ENCODE results near the gene LETM1. TPM values are rescaled to one million over a fixed set of nuclear protein-coding genes. Genes with fewer than 3 reads are reported as not detected.

The LETM1 gene
- total RNA-seq, 1 experiment from 2014 or later, result 67.3 TPM

- Histone ChIP-seq H3K27me3 (ENCODE audit: insufficient read depth, low read length) (no peaks in the 10 kb centered on the region), H2AFZ (ENCODE audit: low read depth, low read length, poor library complexity, severe bottlenecking) (no peak overlapping the region), H3K27ac (ENCODE audit: low read depth, low read length) (no peak overlapping the region), H3K9me2 (ENCODE audit: insufficient read depth) (no peaks in the 10 kb centered on the region), H3K79me2 (ENCODE audit: insufficient read depth, low read length) (no peaks in the 10 kb centered on the region; the same call in 1 of the 2 replicates), H3K4me3 (replicated peaks in 1 of 2; ENCODE audit: low read depth in 1 of 2, low read length in 2 of 2) (no peak overlapping the region), H3K4me1 (ENCODE audit: control insufficient read depth in 1 of 2, insufficient read depth in 2 of 2, low read length in 2 of 2) (no peaks in the 10 kb centered on the region), H3K9me3 (ENCODE audit: control insufficient read depth in 1 of 2, insufficient read depth in 1 of 2, low read depth in 1 of 2, low read length in 2 of 2) (no peaks in the 10 kb centered on the region), H3K4me2 (ENCODE audit: low read length) (no peak overlapping the region), H3K9ac (ENCODE audit: low read length) (no peak overlapping the region), H3K36me3 (ENCODE audit: control insufficient read depth in 1 of 2, insufficient read depth in 2 of 2, low read length in 2 of 2) (peaks cover 19 to 45% of the 10 kb centered on the region in 2 experiments; a peak in 3 of 4 replicates), H4K20me1 (ENCODE audit: insufficient read depth) (no peaks in the 10 kb centered on the region)
- RAD21 ChIA-PET (ENCODE audit: low non-redundant PET in 1 of 2, low total read pairs in 2 of 2, uncharacterized antibody in 2 of 2, unreplicated experiment in 2 of 2), result no interaction called here
- no peak for DNase-seq (ENCODE audit: low read depth, low spot score)
- intact Hi-C loops (cut with micrococcal nuclease), result no loop called here
- ATAC-seq, result peak; percentile 28; the same call in 1 of the 2 replicates
- CTCF ChIA-PET, result no interaction called here
- no TSS peak for BruUV-seq (replicated peaks)
- no peak for TF ChIP-seq ZBTB33 (IDR thresholded peaks at IDR 0.05; ENCODE audit: extremely low read depth, insufficient replicate concordance, low read length)
- TF ChIP-seq POLR2A (IDR thresholded peaks at IDR 0.05; ENCODE audit: borderline replicate concordance, extremely low read depth, insufficient read depth, insufficient read length), result no peak
- TF ChIP-seq TCF7L2 (IDR thresholded peaks at IDR 0.05; ENCODE audit: borderline replicate concordance, extremely low read depth, insufficient read depth, insufficient read length), result no peak
- no peak for TF ChIP-seq ELF1 (IDR thresholded peaks at IDR 0.05; ENCODE audit: borderline replicate concordance, low read depth)
- TF ChIP-seq CTCF (IDR thresholded peaks at IDR 0.05 in 2 of 3, conservative IDR thresholded peaks at IDR 0.05 in 1 of 3; ENCODE audit: borderline replicate concordance in 1 of 3, insufficient read depth in 1 of 3, low read depth in 2 of 3, low read length in 2 of 3), result no peak
- POLR2A ChIA-PET, result no interaction called here
Observed at GRCh38 chr4:1826531-1827350, 29.2 kb downstream of the LETM1 start.
